Epidermal melanocyte (primary cell): ENCODE data around the gene SLC16A2.
"Not testable (repeated sequence)": the region's sequence is repeated elsewhere in the genome, so short reads cannot be mapped to it uniquely, and the experiment has no call there.

Source experiments
- DNase-seq: peaks from one replicate; pipeline ENCODE4 v3.0.0; 2011; ENCODE audit warnings: low spot score; ENCODE audit not compliant: insufficient read length

Gene SLC16A2

DNA sequence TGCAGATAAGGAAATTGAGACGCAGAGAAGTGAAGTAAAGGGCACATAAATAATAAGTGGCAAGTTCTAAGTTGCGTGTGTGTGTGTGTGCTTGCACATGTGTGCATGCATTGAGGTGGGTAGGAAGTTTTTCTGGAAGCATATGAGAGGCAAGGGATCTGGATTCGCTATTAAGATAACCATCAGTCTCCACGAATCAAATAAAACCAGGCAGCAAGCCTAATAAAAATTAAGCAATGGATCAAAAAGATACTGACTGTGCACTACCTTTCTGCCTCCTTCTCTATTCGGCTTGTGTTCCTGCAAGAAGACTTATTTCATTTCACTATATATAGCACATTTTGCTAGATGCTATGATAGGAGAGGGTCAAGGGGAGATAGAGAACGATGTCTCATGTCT, 23.8 kb downstream of the SLC16A2 start:
- DNase-seq = no peak

- DNase-seq = no peak
Measured at GRCh38 chrX:74446876-74447275, 25.6 kb downstream of the SLC16A2 start.

DNA sequence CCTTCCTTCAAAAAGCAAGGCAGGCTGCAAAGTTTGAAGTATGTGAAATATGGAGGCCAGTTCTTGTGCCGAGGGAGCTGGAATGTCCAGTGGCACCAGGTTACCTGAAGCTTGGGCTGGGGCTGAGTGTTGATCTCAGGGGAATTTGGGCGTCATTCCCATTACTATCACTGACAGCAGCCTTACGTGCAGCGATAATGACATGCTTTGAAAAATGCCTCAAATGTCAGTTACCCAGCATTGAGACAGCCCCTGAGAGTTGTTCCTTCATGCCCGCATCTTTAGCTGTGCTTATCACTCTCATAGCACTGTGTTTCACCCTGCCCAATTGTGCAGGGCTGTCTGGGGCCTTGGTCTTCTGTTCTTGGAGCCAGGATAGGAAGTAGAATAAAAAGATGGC, 27.4 kb downstream of the SLC16A2 start:
- no peak for DNase-seq

GRCh38 chrX:74449322-74449936, 28.1 kb downstream of the SLC16A2 start:
- DNase-seq = no peak

- no peak for DNase-seq
Measured at GRCh38 chrX:74449937-74450330, 28.6 kb downstream of the SLC16A2 start.

- peak; percentile 20 for DNase-seq
Measured at GRCh38 chrX:74450803-74451449, 29.6 kb downstream of the SLC16A2 start.

GRCh38 chrX:74451450-74452198, 30.3 kb downstream of the SLC16A2 start:
- DNase-seq = no peak

DNA sequence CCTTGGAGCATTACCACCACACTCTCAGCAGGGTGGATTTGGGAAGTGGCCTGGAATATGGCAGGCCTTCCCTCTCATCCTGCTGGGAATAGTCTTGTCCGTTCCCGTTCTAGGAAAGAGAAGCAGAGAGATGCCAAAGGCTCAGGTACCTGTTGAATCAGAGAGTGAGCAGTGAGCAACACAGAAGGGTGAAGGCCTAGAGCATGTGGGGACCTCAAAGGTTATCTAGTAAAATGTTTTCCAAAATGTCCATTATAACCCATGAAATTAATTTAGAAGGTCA, 30.8 kb downstream of the SLC16A2 start:
- DNase-seq = no peak

DNA sequence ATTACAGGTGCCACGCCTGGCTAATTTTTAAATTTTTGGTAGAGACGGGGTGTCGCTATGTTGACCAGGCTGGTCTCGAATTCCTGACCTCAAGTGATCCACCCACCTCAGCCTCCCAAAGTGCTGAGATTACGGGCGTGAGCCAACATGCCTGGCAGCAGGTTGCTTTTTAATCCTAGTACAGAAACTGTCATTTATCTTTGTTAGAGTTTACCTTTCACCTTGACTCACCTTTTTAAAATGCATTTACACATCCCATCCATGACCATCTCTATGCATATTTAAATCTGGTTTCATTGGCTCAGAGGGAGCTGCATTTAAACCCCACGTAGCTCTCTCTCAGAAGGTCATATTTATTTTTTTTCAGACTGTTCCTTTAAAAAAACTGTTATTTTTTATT, 31.9 kb downstream of the SLC16A2 start:
- no peak for DNase-seq

DNA sequence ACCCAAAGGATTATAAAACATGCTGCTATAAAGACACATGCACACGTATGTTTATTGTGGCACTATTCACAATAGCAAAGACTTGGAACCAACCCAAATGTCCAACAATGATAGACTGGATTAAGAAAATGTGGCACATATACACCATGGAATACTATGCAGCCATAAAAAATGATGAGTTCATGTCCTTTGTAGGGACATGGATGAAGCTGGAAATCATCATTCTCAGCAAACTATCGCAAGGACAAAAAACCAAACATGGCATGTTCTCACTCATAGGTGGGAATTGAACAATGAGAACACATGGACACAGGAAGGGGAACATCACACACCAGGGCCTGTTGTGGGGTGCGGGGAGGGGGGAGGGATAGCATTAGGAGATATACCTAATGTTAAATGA, 32.9 kb downstream of the SLC16A2 start:
- DNase-seq = not testable (repeated sequence)

GRCh38 chrX:74458736-74459135, 37.4 kb downstream of the SLC16A2 start:
- no peak for DNase-seq

DNA sequence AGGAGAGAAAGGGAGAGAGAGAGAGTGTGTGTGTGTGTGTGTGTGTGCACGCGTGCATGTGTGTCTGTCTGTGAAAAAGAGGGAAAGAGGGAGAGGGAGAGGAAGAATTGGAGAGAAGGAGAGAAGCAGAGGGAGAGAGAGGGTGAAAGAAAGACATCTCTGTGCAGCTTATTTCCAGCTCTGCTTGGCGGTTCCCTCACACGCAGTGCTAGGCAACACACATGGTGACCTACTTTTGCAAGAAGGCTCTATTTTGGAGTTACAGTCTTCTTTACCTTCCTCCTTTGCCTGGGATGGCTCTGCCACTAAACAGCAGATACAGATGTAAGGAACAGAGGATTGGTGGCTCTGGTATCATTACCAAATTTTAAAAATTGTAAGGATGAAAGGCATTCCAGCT, 40.1 kb downstream of the SLC16A2 start:
- no peak for DNase-seq

GRCh38 chrX:74464722-74465121, 43.4 kb downstream of the SLC16A2 start:
- no peak for DNase-seq

GRCh38 chrX:74465424-74465823, 44.1 kb downstream of the SLC16A2 start:
- no peak for DNase-seq

- DNase-seq = no peak
Measured at GRCh38 chrX:74467656-74468055, 46.4 kb downstream of the SLC16A2 start.

GRCh38 chrX:74473116-74473515, 51.8 kb downstream of the SLC16A2 start:
- DNase-seq = not testable (repeated sequence)

DNA sequence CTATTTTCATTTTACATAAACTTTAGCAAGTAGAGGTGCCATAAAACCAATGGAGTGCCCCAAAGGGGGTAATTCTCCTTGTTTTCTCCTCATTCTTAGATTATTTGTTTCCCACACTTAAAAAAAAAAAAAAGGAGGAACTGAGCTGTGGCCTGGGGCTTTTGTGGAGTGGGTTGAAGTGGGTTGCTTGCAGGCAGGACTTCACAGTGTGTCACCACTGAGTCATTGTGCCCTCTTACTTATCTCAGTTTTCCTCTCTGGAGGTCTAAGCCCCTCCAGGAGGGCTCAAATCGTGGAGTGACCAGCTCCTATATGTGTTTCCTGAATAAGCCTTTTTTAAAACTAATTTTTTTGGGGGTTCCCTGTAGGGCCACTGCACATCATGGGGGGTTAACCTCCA, 69.0 kb downstream of the SLC16A2 start:
- no peak for DNase-seq

DNA sequence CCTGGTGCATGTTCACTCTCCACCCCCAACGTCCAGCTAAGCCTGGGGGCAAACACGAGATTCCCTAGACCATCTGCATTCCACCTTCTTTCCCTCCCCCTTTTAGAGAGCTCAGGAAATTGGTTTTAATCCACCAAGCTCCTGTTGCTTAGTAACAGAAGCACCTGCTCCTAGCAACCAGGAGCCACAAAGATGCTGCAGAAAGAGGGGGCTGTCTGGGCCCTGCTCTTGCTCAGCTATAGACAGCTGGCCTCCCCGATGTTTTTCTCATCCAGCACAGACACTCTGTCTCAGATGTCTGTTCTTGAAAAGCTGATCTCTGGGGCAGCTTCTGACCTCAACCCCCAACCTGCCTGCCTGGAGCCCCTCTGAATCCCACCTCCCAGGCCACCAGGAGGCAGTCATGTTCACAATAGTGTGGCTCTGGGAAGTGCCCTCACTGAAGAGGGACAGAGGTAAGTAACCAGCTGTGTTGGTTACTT, 71.5 kb downstream of the SLC16A2 start:
- DNase-seq = no peak

DNA sequence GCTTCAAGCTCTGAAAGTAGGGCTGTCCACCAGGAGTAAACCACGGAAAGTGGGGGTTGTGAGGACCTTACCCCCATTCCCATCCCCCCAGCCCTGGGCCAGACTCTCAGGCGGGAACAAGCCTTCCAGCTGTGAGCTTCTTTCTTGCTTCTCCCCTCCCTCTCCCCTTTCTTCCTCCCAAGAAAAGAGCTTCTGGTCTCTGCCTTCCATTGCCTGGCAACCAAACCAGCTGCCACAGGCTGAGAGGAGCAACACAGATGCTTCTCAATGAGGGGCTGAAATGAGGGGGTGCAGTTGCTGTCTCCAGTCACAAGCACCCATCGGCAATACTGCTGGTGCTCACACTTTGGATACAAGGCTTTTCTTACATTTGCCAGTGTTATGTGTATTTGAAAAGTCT, 72.5 kb downstream of the SLC16A2 start:
- no peak for DNase-seq

DNA sequence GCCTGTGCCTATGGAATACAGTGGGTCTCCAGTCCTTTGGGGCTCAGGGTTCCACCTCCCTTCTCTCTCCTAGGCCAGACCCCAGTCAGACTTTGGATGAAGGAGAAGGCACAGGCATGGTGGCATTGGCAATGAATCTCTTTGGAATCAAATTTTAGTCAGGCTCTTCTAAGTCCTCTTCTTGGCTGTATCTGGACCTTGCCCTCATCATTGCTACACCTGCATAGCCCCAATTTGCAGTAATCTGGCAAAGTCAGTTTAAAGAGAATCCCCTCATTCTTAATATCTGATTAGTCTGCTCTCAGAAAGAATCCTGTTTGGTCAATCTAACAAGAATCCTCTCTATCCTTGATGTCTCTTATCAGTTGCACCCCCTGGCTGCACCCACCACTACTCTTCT, 77.6 kb downstream of the SLC16A2 start:
- DNase-seq = no peak

GRCh38 chrX:74500067-74500466, 78.8 kb downstream of the SLC16A2 start:
- DNase-seq = no peak

DNA sequence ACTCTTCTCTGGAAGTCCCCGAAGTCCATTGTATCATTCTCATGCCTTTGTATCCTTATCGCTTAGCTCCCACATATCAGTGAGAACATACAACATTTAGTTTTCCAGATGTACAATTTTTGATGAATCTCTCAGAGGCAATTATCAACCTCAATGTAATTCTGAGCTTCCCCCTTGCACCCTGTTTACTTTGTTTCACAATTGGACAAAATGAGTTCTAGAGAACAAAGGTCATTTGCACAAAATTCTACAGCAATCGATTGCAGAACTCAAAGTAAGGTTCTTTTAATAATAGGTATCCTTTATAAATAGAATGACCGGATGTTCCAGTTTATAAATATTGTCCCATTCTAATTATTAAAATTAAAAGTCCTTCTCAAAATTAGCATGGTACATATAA, 79.3 kb downstream of the SLC16A2 start:
- no peak for DNase-seq

DNA sequence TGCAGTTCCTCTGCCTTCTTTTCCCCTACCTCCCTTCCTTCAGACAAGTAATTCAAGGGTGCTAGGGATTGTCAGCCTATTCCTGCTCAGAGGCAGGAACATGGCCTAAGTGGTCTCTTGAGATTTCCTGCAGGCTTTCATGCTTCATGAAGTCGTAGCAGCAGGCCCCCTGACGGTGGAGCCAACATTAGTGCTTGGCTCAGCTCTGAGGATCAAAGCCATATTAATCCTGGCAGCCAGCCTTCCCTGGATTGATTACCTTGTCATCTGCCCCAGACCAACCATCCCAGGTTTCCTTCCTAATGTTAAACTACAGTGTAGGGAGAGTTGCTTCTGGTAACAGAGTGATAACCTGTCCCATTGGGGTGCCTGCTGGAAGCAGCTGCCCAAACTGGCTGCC, 84.1 kb downstream of the SLC16A2 start:
- DNase-seq = no peak
